B cell (primary cell): Measurements from ENCODE around the gene VSTM2L. TPM values are rescaled to one million over a fixed set of nuclear protein-coding genes. Genes with fewer than 3 reads are reported as not detected.

ENCODE experiments used
- ATAC-seq: fragments of 200-7000 bp; cut with Tn5 transposase; one replicate; pipeline ENCODE4 v1.10.0; 2021; ENCODE audit warnings: low read depth, mild to moderate bottlenecking, moderate number of reproducible peaks, moderate library complexity
- CTCF ChIA-PET: fragments of 350-600 bp; sonication (Branson Sonifier 250); formaldehyde crosslinking; loops from one replicate; lab custom pipeline; 2021; ENCODE audit warnings: antibody characterized with exemption, inconsistent platforms; lab: Charles Lee
- POLR2A ChIA-PET: fragments of 350-600 bp; sonication (Branson Sonifier 250); formaldehyde crosslinking; loops from one replicate; lab custom pipeline; 2021; ENCODE audit warnings: antibody characterized with exemption; lab: Charles Lee
- DNase-seq: peaks from one replicate; pipeline ENCODE4 v3.0.0; 2013
- H2AFZ ChIP-seq: 2 replicates; pipeline ENCODE4 v1.6.1; 2012; ENCODE audit warnings: mild to moderate bottlenecking, low read depth, low read length; ENCODE audit not compliant: insufficient read depth, poor library complexity, severe bottlenecking
- H3K27ac ChIP-seq, 2 donors: 1 replicate in 1 of 2; 2 replicates in 1 of 2; pipeline ENCODE4 v1.5.1; 2012 to 2013; ENCODE audit warnings: low read length in 2 of 2, mild to moderate bottlenecking in 2 of 2, moderate library complexity in 1 of 2
- H3K27me3 ChIP-seq, 4 experiments: fragments of 200-600 bp in 1 of 4; sonication (generic) in 1 of 4; replicated peaks in 1 of 4; 1 replicate in 2 of 4; 2 replicates in 2 of 4; pipeline versions ENCODE4 v1.6.1 to v1.7.0; 2013 to 2016; ENCODE audit warnings: low read length in 3 of 4, mild to moderate bottlenecking in 2 of 4, mixed read lengths in 1 of 4, moderate library complexity in 1 of 4; ENCODE audit not compliant: insufficient read depth in 4 of 4, control insufficient read depth in 3 of 4; ENCODE audit errors: control extremely low read depth in 1 of 4
- H3K36me3 ChIP-seq, 2 experiments: replicated peaks in 1 of 2; 1 replicate in 1 of 2; 2 replicates in 1 of 2; pipeline versions ENCODE4 v1.6.1 to v1.7.1; 2013; ENCODE audit warnings: low read length in 1 of 2; ENCODE audit not compliant: insufficient read depth in 2 of 2, control insufficient read depth in 1 of 2; ENCODE audit errors: control extremely low read depth in 1 of 2, extremely low read depth in 1 of 2
- H3K4me1 ChIP-seq, 2 donors: fragments of 200-600 bp in 1 of 2; sonication (generic) in 1 of 2; 1 replicate in 1 of 2; 2 replicates in 1 of 2; pipeline versions ENCODE4 v1.5.1 to v1.6.1; 2013 to 2017; ENCODE audit warnings: low read length in 2 of 2; ENCODE audit not compliant: control insufficient read depth in 2 of 2, insufficient read depth in 2 of 2
- H3K4me2 ChIP-seq: replicated peaks from 2 replicates; pipeline ENCODE3; 2012; ENCODE audit warnings: mild to moderate bottlenecking, low read depth, low read length; ENCODE audit not compliant: poor library complexity, severe bottlenecking
- H3K4me3 ChIP-seq, 5 experiments: fragments of 200-600 bp in 1 of 5; sonication (generic) in 1 of 5; 1 replicate in 3 of 5; 2 replicates in 2 of 5; pipeline versions ENCODE4 v1.5.1 to v1.7.0; 2011 to 2016; ENCODE audit warnings: low read length in 4 of 5, mild to moderate bottlenecking in 4 of 5, low read depth in 2 of 5, control low read depth in 1 of 5, moderate library complexity in 1 of 5; ENCODE audit not compliant: insufficient read depth in 1 of 5; ENCODE audit errors: control extremely low read depth in 1 of 5, extremely low read depth in 1 of 5
- H3K79me2 ChIP-seq: fragments of 200-600 bp; sonication (generic); one replicate; pipeline ENCODE4 v1.6.0; 2016; ENCODE audit warnings: low read length; ENCODE audit not compliant: control insufficient read depth, insufficient read depth
- H3K9ac ChIP-seq: fragments of 200-600 bp; sonication (generic); 2 replicates; pipeline ENCODE4 v1.6.1; 2017; ENCODE audit warnings: mild to moderate bottlenecking, low read length, moderate library complexity
- H3K9me3 ChIP-seq, 3 donors: one replicate each; pipeline versions ENCODE4 v1.6.1 to v1.7.1; 2013; ENCODE audit warnings: low read length in 2 of 3; ENCODE audit not compliant: control insufficient read depth in 2 of 3, insufficient read depth in 1 of 3; ENCODE audit errors: control extremely low read depth in 1 of 3
- H4K20me1 ChIP-seq: 2 replicates; pipeline ENCODE4 v1.6.0; 2012; ENCODE audit warnings: mild to moderate bottlenecking, low read length; ENCODE audit not compliant: insufficient read depth, control insufficient read depth, poor library complexity, severe bottlenecking
- H3K27ac Mint-ChIP-seq: one replicate; pipeline ENCODE4 v1.8.0; 2021; ENCODE audit warnings: mixed read lengths
- H3K27me3 Mint-ChIP-seq: one replicate; pipeline ENCODE4 v1.8.0; 2021; ENCODE audit warnings: mixed read lengths
- H3K4me1 Mint-ChIP-seq: one replicate; pipeline ENCODE4 v1.8.0; 2021; ENCODE audit warnings: mixed read lengths
- H3K4me3 Mint-ChIP-seq: one replicate; pipeline ENCODE4 v1.8.0; 2021; ENCODE audit warnings: mixed read lengths
- H3K9me3 Mint-ChIP-seq: one replicate; pipeline ENCODE4 v1.8.0; 2022; ENCODE audit warnings: mixed read lengths; ENCODE audit not compliant: insufficient read depth
- EZH2 ChIP-seq: IDR thresholded peaks from 2 replicates; pipeline ENCODE4 v1.6.1; 2012; ENCODE audit warnings: borderline replicate concordance, low read depth, mild to moderate bottlenecking, moderate library complexity, low read length; ENCODE audit not compliant: insufficient read depth, poor library complexity, severe bottlenecking
- WGBS: methylation state at CpG from one replicate; pipeline ENCODE4 v1.1.5; 2013; ENCODE audit warnings: missing lambda C conversion rate; ENCODE audit not compliant: insufficient coverage; 5-methylcytosine and 5-hydroxymethylcytosine counted together
- intact Hi-C: fragments of 100-400 bp; cut with micrococcal nuclease; formaldehyde crosslinking; loops from one replicate; pipeline ENCODE4 v1.10.0; 2022
- polyA plus RNA-seq: library from polyadenylated mRNA; depleted of rRNA; stranded (reverse); fragments of >200 nt; gene quantifications from 2 replicates; pipeline ENCODE4 v1.2.3, GENCODE V29; 2012
- total RNA-seq, 2 donors: library from RNA; stranded (reverse); fragments of 120-200 nt in 1 of 2; gene quantifications; 1 replicate in 1 of 2; 2 replicates in 1 of 2; pipeline versions ENCODE4 v1.2.3 to v1.2.4, GENCODE V29; 2013 to 2022
- TF ChIP-seq, protein P1 (sequence below): fragments of 200-600 bp; IDR thresholded peaks from one replicate; pipeline ENCODE4 v1.8.0; 2022; ENCODE audit warnings: antibody characterized with exemption, mild to moderate bottlenecking

Gene VSTM2L
- total and polyA plus RNA-seq, 2 donors (not counting 1 experiment from before 2014, with no cell fraction given): 0.25 TPM; not detected in 1

DNA sequence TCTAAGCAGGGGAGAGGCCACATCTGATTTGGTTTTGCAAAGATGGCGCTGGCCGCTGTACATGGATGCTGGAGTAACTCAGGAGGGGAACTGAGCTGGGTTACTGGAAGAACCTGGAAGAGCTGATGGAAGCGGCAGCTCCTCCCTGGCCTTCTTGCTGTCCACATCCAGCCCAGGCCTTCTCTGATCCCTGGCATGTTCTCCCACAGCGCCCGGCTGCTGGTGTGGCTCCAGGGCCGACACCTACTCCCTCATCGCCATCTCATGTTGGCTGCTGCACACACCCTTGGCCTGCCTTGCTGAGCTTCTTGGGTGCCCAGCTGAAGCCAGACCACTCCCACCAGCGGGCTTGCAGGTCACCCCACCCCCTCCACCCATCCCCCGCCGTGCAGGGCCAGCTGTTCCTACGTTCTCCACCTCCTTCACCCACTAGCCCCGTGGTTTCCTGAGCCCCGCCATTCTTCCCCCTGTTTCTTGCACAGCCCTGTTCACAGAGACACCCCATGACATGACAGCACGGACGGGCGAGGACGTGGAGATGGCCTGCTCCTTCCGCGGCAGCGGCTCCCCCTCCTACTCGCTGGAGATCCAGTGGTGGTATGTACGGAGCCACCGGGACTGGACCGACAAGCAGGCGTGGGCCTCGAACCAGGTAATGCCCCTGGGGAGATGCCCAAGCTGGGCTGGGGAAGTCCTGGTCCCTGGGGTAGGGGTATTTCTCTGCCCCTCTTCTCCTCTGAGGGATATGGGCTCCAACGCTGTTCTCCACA is 28.4 kb downstream of the VSTM2L start:
- peaks cover 27% of the 10 kb centered on the region for H3K27me3 Mint-ChIP-seq
- WGBS: 75% methylated on average over 17 of the region's 27 CpGs
- Histone ChIP-seq H3K36me3 (no peaks in the 10 kb centered on the region), H3K4me1 (no peaks in the 10 kb centered on the region), H3K4me3 (no peak overlapping the region), H3K27ac (no peak overlapping the region), H3K79me2 (no peaks in the 10 kb centered on the region), H3K9me3 (no peaks in the 10 kb centered on the region), H3K27me3 (peaks cover 0 to 9% (median 1%) of the 10 kb centered on the region in 4 experiments), H4K20me1 (no peaks in the 10 kb centered on the region), H2AFZ (no peak overlapping the region), H3K9ac (no peak overlapping the region), H3K4me2 (no peak overlapping the region)
- H3K4me1 Mint-ChIP-seq: no peaks in the 10 kb centered on the region
- no peaks in the 10 kb centered on the region for H3K9me3 Mint-ChIP-seq
- no peak overlapping the region for H3K27ac Mint-ChIP-seq
- intact Hi-C loops: no loop called here
- no peak for DNase-seq
- no peak for ATAC-seq
- TF ChIP-seq, protein P1, sequence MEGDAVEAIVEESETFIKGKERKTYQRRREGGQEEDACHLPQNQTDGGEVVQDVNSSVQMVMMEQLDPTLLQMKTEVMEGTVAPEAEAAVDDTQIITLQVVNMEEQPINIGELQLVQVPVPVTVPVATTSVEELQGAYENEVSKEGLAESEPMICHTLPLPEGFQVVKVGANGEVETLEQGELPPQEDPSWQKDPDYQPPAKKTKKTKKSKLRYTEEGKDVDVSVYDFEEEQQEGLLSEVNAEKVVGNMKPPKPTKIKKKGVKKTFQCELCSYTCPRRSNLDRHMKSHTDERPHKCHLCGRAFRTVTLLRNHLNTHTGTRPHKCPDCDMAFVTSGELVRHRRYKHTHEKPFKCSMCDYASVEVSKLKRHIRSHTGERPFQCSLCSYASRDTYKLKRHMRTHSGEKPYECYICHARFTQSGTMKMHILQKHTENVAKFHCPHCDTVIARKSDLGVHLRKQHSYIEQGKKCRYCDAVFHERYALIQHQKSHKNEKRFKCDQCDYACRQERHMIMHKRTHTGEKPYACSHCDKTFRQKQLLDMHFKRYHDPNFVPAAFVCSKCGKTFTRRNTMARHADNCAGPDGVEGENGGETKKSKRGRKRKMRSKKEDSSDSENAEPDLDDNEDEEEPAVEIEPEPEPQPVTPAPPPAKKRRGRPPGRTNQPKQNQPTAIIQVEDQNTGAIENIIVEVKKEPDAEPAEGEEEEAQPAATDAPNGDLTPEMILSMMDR: no peak
- TF ChIP-seq EZH2: no peak
- no peak overlapping the region for H3K4me3 Mint-ChIP-seq
- POLR2A ChIA-PET: no interaction called here
- CTCF ChIA-PET: no interaction called here

DNA sequence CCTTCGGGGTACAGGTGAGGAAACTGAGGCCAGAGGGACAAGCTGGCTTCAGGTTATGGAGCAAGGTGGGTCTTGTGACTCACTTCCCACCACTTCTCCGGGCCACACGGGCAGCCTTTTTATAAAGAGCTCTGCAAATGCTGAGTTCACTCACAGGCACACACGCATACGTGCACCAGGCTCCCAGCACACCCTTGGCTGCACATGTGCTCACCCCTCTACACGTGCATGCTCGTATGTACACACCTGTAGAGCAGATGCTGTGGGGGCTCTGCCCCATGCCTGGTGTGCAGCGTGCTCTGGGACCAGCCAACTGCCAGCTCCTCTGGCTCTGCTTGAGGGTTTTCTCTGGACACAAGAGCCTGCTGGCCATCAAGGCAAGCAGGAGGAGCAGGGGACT is 29.1 kb downstream of the VSTM2L start:
- peaks cover 0 to 9% (median 1%) of the 10 kb centered on the region in 4 experiments for H3K27me3 ChIP-seq
- DNase-seq (no peak), ATAC-seq (no peak)
- no peak overlapping the region for H3K4me2 ChIP-seq
- Mint-ChIP-seq H3K27ac (no peak overlapping the region), H3K9me3 (no peaks in the 10 kb centered on the region), H3K4me1 (no peaks in the 10 kb centered on the region), H3K4me3 (no peak overlapping the region), H3K27me3 (peaks cover 27% of the 10 kb centered on the region)
- no peak overlapping the region for H3K4me3 ChIP-seq
- no peak for TF ChIP-seq EZH2
- TF ChIP-seq, protein P1: no peak
- H3K79me2 ChIP-seq: no peaks in the 10 kb centered on the region
- H3K9ac ChIP-seq: no peak overlapping the region
- no peak overlapping the region for H2AFZ ChIP-seq
- POLR2A ChIA-PET: no interaction called here
- CTCF ChIA-PET: no interaction called here
- no peaks in the 10 kb centered on the region for H3K36me3 ChIP-seq
- no peaks in the 10 kb centered on the region for H4K20me1 ChIP-seq
- intact Hi-C loops: no loop called here
- no peaks in the 10 kb centered on the region for H3K9me3 ChIP-seq
- no peaks in the 10 kb centered on the region for H3K4me1 ChIP-seq
- 90% methylated on average over 7 of the region's 8 CpGs for WGBS
- no peak overlapping the region for H3K27ac ChIP-seq
